ENCODE results near the gene APOL5.
"Not testable (repeated sequence)": the region's sequence is repeated elsewhere in the genome, so short reads cannot be mapped to it uniquely, and the experiment has no call there.

Gene APOL5, protein sequence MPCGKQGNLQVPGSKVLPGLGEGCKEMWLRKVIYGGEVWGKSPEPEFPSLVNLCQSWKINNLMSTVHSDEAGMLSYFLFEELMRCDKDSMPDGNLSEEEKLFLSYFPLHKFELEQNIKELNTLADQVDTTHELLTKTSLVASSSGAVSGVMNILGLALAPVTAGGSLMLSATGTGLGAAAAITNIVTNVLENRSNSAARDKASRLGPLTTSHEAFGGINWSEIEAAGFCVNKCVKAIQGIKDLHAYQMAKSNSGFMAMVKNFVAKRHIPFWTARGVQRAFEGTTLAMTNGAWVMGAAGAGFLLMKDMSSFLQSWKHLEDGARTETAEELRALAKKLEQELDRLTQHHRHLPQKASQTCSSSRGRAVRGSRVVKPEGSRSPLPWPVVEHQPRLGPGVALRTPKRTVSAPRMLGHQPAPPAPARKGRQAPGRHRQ

GRCh38 chr22:35717572-35717971 lies at the start of gene APOL5:
Gene APOL5 (plus strand): TSS chr22:35717872. CDS start chr22:35717872, 0 bp downstream.
- DNase-seq: no peak

DNA sequence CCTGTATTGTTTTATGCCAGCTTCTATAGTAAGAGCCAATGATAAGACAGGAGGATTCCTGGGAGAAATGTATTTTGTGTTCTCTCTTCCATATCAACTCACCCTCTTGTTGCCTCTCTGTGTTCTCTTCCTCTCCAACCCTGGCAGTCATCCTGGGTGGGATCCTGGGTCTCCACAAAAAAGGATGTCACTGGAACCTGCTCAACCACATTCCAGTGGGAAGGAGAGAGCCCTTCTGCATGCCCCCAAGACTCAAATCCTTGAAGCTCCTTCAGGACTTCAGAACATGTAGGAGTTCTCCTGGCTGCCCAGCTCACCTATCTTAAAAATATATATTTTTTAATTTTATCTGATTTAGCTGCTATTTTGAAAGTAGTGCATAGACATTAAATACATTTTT lies 43.3 kb upstream of the APOL5 start:
- DNase-seq: no peak

- not testable (repeated sequence) for DNase-seq
Measured at GRCh38 chr22:35676065-35676464, 41.6 kb upstream of the APOL5 start.

DNA sequence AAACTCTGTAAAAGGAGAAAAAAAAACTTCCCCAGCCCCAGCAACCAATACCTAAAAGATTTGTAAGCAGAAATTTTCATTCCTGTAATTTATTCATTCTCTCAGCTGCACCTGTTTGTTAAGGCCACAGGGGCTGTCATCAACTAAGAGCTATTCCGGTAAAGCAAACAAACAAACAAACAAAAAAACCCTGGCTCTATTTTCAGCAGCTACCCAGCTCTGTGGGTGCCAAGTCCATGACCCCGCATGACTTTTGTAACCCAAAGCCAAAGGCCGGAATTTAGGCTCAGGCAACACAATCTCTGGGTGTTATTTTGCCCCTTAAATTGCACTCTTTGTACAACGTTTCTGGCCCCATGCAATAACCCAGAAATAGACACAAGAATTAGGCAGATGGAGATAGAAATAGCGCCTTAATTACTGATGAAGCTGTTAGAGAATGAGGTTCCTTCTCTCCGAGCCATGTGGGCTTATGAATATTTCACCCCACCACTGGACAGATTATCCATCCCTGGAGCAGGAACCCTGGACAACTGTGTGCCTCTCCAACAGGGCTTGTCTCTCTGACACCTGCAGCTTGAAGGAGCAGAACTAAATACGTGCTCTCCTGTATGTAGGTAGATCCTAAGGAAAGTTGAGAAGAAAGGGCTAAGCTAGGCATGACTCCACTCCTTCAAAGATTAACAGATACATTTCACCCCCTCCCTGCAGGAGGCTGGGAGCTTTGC lies 40.0 kb upstream of the APOL5 start:
- no peak for DNase-seq

GRCh38 chr22:35678836-35679235 lies 38.8 kb upstream of the APOL5 start:
- DNase-seq: no peak

GRCh38 chr22:35679492-35679891 lies 38.2 kb upstream of the APOL5 start:
- DNase-seq: peak; percentile 72

GRCh38 chr22:35681454-35682052 lies 36.1 kb upstream of the APOL5 start:
- DNase-seq: no peak

- DNase-seq: no peak
Measured at GRCh38 chr22:35683560-35683959, 34.1 kb upstream of the APOL5 start.

- no peak for DNase-seq
Measured at GRCh38 chr22:35684270-35684700, 33.4 kb upstream of the APOL5 start.

- DNase-seq: no peak
Measured at GRCh38 chr22:35684732-35685131, 32.9 kb upstream of the APOL5 start.

DNA sequence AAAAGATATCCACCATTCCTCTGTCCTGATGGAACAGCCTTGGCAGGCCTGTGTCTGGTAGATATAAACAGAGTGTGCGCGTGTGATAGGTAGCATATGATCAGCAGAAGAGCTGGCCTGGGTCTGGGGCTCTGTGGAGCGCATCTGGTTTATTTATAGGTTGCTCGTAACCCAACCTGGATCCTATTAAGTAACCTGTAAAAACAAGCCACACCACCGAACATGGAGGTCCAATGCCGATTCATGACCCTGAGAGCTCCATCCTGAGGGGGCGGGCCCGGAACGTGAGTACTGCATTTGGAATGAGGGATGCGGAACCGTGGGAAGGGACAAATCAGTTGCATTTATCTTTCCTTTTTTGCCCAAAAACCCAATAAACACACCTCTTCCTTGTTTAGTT lies 31.9 kb upstream of the APOL5 start:
- DNase-seq: no peak

DNA sequence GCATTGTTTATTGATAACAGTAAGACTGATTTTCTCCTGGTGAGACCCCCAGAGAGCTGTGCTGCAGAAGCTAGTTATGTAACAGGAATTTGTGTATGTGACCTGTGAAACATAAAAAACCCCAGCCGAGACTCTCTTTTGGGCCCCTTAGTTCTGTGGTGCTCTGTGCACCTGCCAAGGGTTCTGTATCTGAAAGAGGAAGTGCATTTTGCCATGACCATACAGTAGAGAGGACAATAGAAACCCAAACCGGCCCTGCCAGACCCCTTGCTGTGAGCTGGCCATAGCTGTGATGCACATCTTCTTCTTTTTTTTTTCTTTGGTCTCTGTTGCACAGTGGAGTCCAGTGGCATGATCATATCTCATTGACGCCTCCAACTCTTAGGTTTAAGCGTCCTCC lies 31.4 kb upstream of the APOL5 start:
- no peak for DNase-seq

DNA sequence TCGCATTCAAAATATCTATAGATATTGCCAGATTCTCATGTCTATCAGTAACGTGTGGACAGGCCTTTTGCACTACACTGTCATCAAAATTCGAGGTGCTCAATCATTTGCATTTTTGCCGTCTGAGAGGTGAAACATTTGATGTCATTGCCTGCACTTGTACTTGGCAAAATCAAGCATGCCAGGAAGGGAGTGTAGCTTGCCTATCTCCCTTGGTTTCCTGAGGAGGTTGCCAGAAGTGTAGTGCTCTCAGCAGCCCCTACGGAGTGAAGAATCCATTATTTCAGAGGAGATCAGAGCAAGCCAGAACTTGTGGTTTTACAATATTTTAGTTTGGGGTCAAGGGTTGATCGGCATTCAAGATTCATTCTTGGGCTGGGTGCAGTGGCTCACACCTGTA lies 30.2 kb upstream of the APOL5 start:
- DNase-seq: no peak

DNA sequence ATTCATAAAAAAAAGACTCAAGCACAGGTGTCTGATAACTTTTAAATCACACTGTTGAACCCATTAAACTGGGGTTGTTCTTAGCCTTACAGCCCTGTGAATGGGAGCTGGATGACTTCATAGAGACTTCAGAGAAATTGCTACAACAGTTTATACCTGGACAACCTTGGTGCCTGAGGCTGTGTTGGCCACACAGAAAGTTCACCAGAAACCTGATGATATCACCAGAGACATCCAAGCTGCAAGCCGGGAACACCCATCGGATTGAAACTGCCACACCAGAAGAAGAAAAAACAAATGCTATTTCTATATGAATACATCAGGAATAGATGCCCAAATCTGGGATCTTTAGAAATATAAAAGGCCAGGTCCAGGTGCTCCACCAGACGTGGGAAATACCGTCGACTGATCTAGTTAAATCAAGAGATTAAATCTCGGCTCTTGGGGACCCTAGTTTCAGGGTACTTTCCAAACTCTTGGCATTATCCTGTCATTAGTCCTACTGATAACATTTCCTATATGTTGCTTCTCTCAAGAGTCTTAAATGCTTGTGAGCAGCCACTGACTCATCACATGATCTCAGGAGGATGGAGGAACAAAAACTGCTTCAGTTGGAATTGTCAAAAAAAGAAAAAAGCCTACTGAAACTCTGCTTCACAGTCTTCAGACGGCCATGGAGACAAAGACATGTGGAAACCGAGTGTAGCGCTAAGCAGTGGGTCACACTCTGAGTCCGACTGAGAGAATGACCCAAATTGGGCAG lies 28.6 kb upstream of the APOL5 start:
- DNase-seq: no peak

DNA sequence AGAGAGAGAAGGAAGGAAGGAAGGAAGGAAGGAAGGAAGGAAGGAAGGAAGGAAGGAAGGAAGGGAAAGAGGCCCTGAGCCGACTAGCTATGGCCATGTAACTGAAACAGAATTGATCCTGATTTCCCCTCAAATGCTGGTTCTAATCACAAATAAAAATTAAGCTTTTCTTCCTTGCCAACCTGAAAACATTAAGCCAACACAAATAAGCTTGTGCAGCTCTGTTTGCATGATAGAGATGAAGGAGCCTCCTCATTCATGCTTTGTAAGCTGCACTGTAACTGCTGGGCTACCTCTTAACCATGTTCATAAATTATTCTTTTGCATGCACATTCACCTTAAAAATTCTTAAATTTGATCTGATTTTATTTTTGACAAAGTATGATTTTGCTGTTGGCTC lies 27.7 kb upstream of the APOL5 start:
- no peak for DNase-seq

- DNase-seq: no peak
Measured at GRCh38 chr22:35695202-35695601, 22.5 kb upstream of the APOL5 start.

DNA sequence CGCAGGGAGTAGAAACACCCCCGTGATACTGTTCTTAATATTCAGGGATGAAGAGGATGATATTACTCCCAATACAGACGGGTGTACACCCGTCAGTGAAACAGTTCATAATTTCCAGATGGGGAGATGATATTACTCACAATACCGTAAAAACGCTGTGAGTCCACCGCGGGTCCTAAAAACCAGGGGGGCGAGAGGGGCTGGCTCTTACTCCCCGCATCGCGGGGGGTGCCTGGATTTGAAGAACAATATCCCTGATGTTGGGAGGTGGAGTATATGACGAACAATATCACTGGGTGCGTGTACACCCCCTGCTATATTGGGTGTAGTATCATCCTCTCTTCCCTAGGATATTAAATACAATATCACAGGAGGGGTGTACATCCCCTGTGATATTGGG lies 20.5 kb upstream of the APOL5 start:
- no peak for DNase-seq

- not testable (repeated sequence) for DNase-seq
Measured at GRCh38 chr22:35699852-35700251, 17.8 kb upstream of the APOL5 start.

GRCh38 chr22:35703861-35704584 lies 13.6 kb upstream of the APOL5 start:
- no peak for DNase-seq

GRCh38 chr22:35705141-35705540 lies 12.5 kb upstream of the APOL5 start:
- DNase-seq: no peak

DNA sequence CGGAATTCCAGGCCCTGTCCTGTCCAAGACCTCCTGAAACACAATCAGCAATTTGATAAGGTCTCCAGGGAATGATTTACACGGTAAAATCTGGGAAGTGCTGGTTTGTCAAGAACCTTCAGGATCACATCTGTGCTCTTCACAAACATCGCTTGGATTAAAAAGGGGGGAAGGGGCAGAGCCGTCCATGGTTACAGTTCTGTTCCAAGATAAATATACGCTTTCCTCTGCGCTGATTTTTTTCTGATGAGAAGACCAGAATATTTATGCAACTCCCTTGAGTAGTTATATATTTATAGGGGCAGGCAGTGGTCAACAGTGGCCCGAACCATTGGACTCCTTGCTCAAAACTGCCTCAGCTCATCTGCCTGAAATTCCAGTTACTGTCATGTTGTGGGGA lies 9.2 kb upstream of the APOL5 start:
- DNase-seq: no peak

DNA sequence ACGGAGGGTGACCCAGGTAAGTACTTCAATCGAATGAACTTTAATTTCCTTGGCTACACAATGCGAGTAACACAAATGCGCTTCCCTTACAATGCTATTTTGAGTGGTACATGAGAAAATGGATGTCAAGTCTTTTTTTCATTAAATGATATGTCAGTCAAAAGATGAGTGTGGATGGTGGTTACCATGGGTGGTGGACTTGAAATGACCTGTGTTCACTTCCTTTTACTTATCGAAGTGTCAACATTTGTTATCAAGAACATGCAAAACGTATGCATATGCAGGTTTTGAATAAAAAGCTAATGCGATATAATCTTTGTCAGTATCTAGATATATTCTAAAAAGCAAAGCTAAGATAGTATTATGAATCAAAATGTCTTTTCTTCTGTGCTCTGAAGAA lies 8.8 kb upstream of the APOL5 start:
- no peak for DNase-seq

Measured in activated CD8-positive, alpha-beta memory T cell treated with anti-CD3 and anti-CD28 coated beads for 24 hours (primary cell).